ENCODE measurements around the gene RAD51AP1.

- TF ChIP-seq CTCF (IDR thresholded peaks at IDR 0.05; ENCODE audit: low read depth, low read length) (no peak), EZH2phosphoT487 (IDR thresholded peaks at IDR 0.05; ENCODE audit: low read depth) (no peak)
Observed at GRCh38 chr12:4555804-4556203, 17.1 kb downstream of the RAD51AP1 start.
